Measurements from ENCODE around the gene TDRD3.

Gene TDRD3

GRCh38 chr13:60611523-60611922, 214.5 kb downstream of the TDRD3 start:
- DNase-seq (ENCODE audit: low spot score), result no peak
- TF ChIP-seq CTCF (IDR thresholded peaks at IDR 0.05), result no peak
- no peak overlapping the region for H3K4me3 ChIP-seq
- no peak overlapping the region for H3K27ac ChIP-seq

- Histone ChIP-seq H3K4me3 (no peak overlapping the region), H3K27ac (no peak overlapping the region)
- DNase-seq (ENCODE audit: low spot score), result no peak
- TF ChIP-seq CTCF (IDR thresholded peaks at IDR 0.05), result no peak
Observed at GRCh38 chr13:60612593-60612992, 215.6 kb downstream of the TDRD3 start.

- Histone ChIP-seq H3K27ac (no peak overlapping the region), H3K4me3 (no peak overlapping the region)
- TF ChIP-seq CTCF (IDR thresholded peaks at IDR 0.05), result no peak
- no peak for DNase-seq (ENCODE audit: low spot score)
Observed at GRCh38 chr13:60613080-60613479, 216.1 kb downstream of the TDRD3 start.

- H3K27ac ChIP-seq, result no peak overlapping the region
- H3K4me3 ChIP-seq, result no peak overlapping the region
- no peak for TF ChIP-seq CTCF (IDR thresholded peaks at IDR 0.05)
- DNase-seq (ENCODE audit: low spot score), result no peak
Observed at GRCh38 chr13:60617991-60618733, 221.1 kb downstream of the TDRD3 start.

- Histone ChIP-seq H3K4me3 (no peak overlapping the region), H3K27ac (no peak overlapping the region)
- TF ChIP-seq CTCF (IDR thresholded peaks at IDR 0.05), result no peak
- no peak for DNase-seq (ENCODE audit: low spot score)
Observed at GRCh38 chr13:60619461-60619860, 222.4 kb downstream of the TDRD3 start.

GRCh38 chr13:60620611-60621395, 223.8 kb downstream of the TDRD3 start:
- Histone ChIP-seq H3K4me3 (no peak overlapping the region), H3K27ac (no peak overlapping the region)
- DNase-seq (ENCODE audit: low spot score), result no peak
- TF ChIP-seq CTCF (IDR thresholded peaks at IDR 0.05), result no peak

GRCh38 chr13:60623151-60623550, 226.1 kb downstream of the TDRD3 start:
- TF ChIP-seq CTCF (IDR thresholded peaks at IDR 0.05), result no peak
- Histone ChIP-seq H3K4me3 (no peak overlapping the region), H3K27ac (no peak overlapping the region)
- no peak for DNase-seq (ENCODE audit: low spot score)

Data from coronary artery (tissue), 2 donors.